ENCODE data around the gene ZNF638.

ZNF638 gene

GRCh38 chr2:71380665-71381064 lies 49.1 kb downstream of the ZNF638 start:
- no peak overlapping the region for H3K4me3 ChIP-seq (ENCODE audit: low read depth, low read length)
- H3K4me1 ChIP-seq (ENCODE audit: control insufficient read depth, insufficient read depth, low read length): no peaks in the 10 kb centered on the region
- no peak overlapping the region for H3K27ac ChIP-seq (ENCODE audit: extremely low read depth, low read depth, low read length)
- H3K9me3 ChIP-seq (ENCODE audit: control insufficient read depth, insufficient read depth, low read depth, low read length): no peaks in the 10 kb centered on the region
- POLR2A ChIA-PET: no interaction called here
- TF ChIP-seq GLIS2 (tag by site-specific recombination; IDR thresholded peaks at IDR 0.05) (no peak), SP7 (tag by site-specific recombination; IDR thresholded peaks at IDR 0.05) (no peak), ZNF155 (tag by site-specific recombination; IDR thresholded peaks at IDR 0.05) (no peak), ZNF133 (tag by site-specific recombination; IDR thresholded peaks at IDR 0.05) (no peak), ZBTB1 (tag by site-specific recombination; IDR thresholded peaks at IDR 0.05) (no peak), ZNF2 (tag by site-specific recombination; IDR thresholded peaks at IDR 0.05) (no peak), OSR2 (tag by site-specific recombination; IDR thresholded peaks at IDR 0.05) (no peak), MEIS1 (CRISPR knock-in tag; IDR thresholded peaks at IDR 0.05; ENCODE audit: borderline replicate concordance) (no peak), KLF17 (tag by site-specific recombination; IDR thresholded peaks at IDR 0.05) (no peak), ZNF175 (tag by site-specific recombination; IDR thresholded peaks at IDR 0.05) (no peak)
- TF ChIP-seq, protein P1, sequence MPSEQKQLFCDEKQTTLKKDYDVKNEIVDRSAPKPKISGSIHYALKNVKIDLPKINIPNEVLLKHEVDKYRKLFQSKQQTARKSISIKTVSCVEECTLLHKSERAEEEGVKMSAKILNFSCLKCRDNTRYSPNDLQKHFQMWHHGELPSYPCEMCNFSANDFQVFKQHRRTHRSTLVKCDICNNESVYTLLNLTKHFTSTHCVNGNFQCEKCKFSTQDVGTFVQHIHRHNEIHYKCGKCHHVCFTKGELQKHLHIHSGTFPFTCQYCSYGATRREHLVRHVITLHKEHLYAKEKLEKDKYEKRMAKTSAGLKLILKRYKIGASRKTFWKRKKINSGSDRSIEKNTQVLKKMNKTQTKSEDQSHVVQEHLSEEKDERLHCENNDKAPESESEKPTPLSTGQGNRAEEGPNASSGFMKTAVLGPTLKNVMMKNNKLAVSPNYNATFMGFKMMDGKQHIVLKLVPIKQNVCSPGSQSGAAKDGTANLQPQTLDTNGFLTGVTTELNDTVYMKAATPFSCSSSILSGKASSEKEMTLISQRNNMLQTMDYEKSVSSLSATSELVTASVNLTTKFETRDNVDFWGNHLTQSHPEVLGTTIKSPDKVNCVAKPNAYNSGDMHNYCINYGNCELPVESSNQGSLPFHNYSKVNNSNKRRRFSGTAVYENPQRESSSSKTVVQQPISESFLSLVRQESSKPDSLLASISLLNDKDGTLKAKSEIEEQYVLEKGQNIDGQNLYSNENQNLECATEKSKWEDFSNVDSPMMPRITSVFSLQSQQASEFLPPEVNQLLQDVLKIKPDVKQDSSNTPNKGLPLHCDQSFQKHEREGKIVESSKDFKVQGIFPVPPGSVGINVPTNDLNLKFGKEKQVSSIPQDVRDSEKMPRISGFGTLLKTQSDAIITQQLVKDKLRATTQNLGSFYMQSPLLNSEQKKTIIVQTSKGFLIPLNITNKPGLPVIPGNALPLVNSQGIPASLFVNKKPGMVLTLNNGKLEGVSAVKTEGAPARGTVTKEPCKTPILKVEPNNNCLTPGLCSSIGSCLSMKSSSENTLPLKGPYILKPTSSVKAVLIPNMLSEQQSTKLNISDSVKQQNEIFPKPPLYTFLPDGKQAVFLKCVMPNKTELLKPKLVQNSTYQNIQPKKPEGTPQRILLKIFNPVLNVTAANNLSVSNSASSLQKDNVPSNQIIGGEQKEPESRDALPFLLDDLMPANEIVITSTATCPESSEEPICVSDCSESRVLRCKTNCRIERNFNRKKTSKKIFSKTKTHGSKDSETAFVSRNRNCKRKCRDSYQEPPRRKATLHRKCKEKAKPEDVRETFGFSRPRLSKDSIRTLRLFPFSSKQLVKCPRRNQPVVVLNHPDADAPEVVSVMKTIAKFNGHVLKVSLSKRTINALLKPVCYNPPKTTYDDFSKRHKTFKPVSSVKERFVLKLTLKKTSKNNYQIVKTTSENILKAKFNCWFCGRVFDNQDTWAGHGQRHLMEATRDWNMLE (tag by site-specific recombination; conservative IDR thresholded peaks at IDR 0.05; ENCODE audit: low read depth): no peak
- H3K36me3 ChIP-seq (ENCODE audit: control insufficient read depth in 2 of 2, insufficient read depth in 1 of 2, low read length in 2 of 2): peaks cover 55 to 56% of the 10 kb centered on the region in 2 experiments
- CTCF ChIA-PET: interaction anchor here (0.7 to 0.9 kb wide), 2 partner anchors 103 to 168 kb away, joined by 3 read pairs; no protein-coding TSS in a partner anchor

DNA sequence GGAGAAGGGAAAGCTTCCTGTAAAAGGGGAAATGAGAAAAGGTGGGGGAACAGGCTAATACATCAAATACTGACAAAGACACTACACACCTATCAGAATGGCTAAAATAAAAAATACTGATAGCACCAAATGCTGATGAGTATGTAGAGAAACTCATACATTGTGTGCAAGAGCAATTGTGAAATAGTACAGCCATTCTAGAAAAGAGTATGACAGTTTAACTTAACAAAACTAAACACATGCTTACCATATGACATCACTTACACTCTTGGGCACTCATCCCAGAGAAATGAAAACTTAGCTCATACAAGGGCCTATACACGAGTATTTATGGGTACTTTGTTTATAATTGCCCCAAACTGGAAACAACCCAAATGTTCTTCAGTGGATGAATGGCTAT lies 53.4 kb downstream of the ZNF638 start:
- no peak overlapping the region for H3K4me3 ChIP-seq (ENCODE audit: low read depth, low read length)
- H3K27ac ChIP-seq (ENCODE audit: extremely low read depth, low read depth, low read length): no peak overlapping the region
- POLR2A ChIA-PET: no interaction called here
- CTCF ChIA-PET: interaction anchor here (0.5 to 1.5 kb wide), 4 partner anchors 54 to 284 kb away, joined by 3 to 5 read pairs (median 4); partner anchors contain the start of gene ZNF638
- H3K9me3 ChIP-seq (ENCODE audit: control insufficient read depth, insufficient read depth, low read depth, low read length): no peaks in the 10 kb centered on the region
- H3K36me3 ChIP-seq (ENCODE audit: control insufficient read depth in 2 of 2, insufficient read depth in 1 of 2, low read length in 2 of 2): peaks cover 65 to 81% of the 10 kb centered on the region in 2 experiments
- H3K4me1 ChIP-seq (ENCODE audit: control insufficient read depth, insufficient read depth, low read length): no peaks in the 10 kb centered on the region
- TF ChIP-seq ZNF707 (tag by site-specific recombination; IDR thresholded peaks at IDR 0.05) (no peak), ZNF571 (tag by site-specific recombination; IDR thresholded peaks at IDR 0.05) (no peak), ZSCAN23 (tag by site-specific recombination; IDR thresholded peaks at IDR 0.05) (no peak), ZNF544 (tag by site-specific recombination; IDR thresholded peaks at IDR 0.05) (no peak), ZNF292 (tag by site-specific recombination; IDR thresholded peaks at IDR 0.05; ENCODE audit: borderline replicate concordance, low read depth) (no peak), ZNF223 (tag by site-specific recombination; IDR thresholded peaks at IDR 0.05) (no peak), KLF8 (tag by site-specific recombination; IDR thresholded peaks at IDR 0.05) (no peak), ZNF843 (tag by site-specific recombination; IDR thresholded peaks at IDR 0.05) (no peak), ZBTB11 (tag by site-specific recombination; conservative IDR thresholded peaks at IDR 0.05; ENCODE audit: low read depth) (no peak), ZNF239 (tag by site-specific recombination; IDR thresholded peaks at IDR 0.05) (no peak), ZNF677 (tag by site-specific recombination; IDR thresholded peaks at IDR 0.05) (no peak), ZNF37A (tag by site-specific recombination; IDR thresholded peaks at IDR 0.05) (no peak), WT1 (tag by site-specific recombination; IDR thresholded peaks at IDR 0.05) (no peak), GLI2 (tag by site-specific recombination; IDR thresholded peaks at IDR 0.05; ENCODE audit: borderline replicate concordance, low read depth) (no peak), PRDM4 (tag by site-specific recombination; IDR thresholded peaks at IDR 0.05) (no peak)
